HUES48 (cell line): Measurements from ENCODE around the gene DYRK3.

Experiments used
- H3K27ac ChIP-seq: one replicate; pipeline ENCODE4 v1.7.0; 2013; ENCODE audit warnings: low read depth, low read length, inconsistent platforms
- H3K27me3 ChIP-seq: 2 replicates; pipeline ENCODE4 v1.6.1; 2013; ENCODE audit warnings: mild to moderate bottlenecking, low read length; ENCODE audit not compliant: control insufficient read depth, insufficient read depth
- H3K36me3 ChIP-seq: 2 replicates; pipeline ENCODE4 v1.6.1; 2013; ENCODE audit warnings: low read length; ENCODE audit not compliant: control insufficient read depth, insufficient read depth
- H3K4me1 ChIP-seq: 2 replicates; pipeline ENCODE4 v1.6.1; 2013; ENCODE audit warnings: mild to moderate bottlenecking, low read length; ENCODE audit not compliant: control insufficient read depth, insufficient read depth
- H3K4me3 ChIP-seq: 2 replicates; pipeline ENCODE4 v1.5.1; 2013; ENCODE audit warnings: mild to moderate bottlenecking, low read depth, low read length
- H3K9ac ChIP-seq: 2 replicates; pipeline ENCODE4 v1.6.1; 2013; ENCODE audit warnings: mild to moderate bottlenecking, low read depth, low read length, moderate library complexity
- H3K9me3 ChIP-seq: 2 replicates; pipeline ENCODE4 v1.6.1; 2013; ENCODE audit warnings: low read length; ENCODE audit not compliant: control insufficient read depth, insufficient read depth

The DYRK3 gene

DNA sequence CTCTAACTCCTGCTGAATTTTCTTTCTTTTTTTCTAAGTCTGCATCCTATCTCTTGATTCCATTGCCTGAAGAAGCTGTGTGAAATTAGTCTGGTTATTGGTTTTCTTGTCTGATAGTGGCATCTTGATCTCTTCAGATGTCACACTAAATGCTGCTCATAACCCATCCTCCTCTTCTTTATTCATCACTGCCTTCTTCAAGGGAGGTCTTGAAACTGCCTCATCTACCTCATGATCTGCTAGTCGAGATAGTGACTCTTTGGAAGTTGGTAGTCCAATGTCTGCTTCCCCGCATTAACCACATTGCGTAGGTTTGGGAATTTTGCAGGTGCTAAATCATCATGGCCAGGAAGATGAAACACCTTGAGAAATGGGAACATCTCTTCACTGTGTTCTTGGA, 15.7 kb downstream of the DYRK3 start:
- H3K36me3 ChIP-seq: peaks cover 10% of the 10 kb centered on the region

GRCh38 chr1:206651958-206652890, 16.9 kb downstream of the DYRK3 start:
- no peak overlapping the region for H3K27ac ChIP-seq
- H3K27me3 ChIP-seq: peaks cover 5% of the 10 kb centered on the region
- H3K4me3 ChIP-seq: no peak overlapping the region
- peaks cover 10% of the 10 kb centered on the region for H3K36me3 ChIP-seq
- H3K4me1 ChIP-seq: no peaks in the 10 kb centered on the region
- no peaks in the 10 kb centered on the region for H3K9me3 ChIP-seq
- no peak overlapping the region for H3K9ac ChIP-seq

More for the DNA sequence above, 15.7 kb downstream of the DYRK3 start:
- Histone ChIP-seq H3K9me3 (no peaks in the 10 kb centered on the region), H3K9ac (no peak overlapping the region), H3K27ac (no peak overlapping the region), H3K27me3 (no peaks in the 10 kb centered on the region), H3K4me3 (no peak overlapping the region), H3K4me1 (peaks cover 7% of the 10 kb centered on the region; the same call in 1 of the 2 replicates)

- H3K4me1 ChIP-seq: peaks cover 12% of the 10 kb centered on the region
- H3K9ac ChIP-seq: no peak overlapping the region
- H3K27ac ChIP-seq: no peak overlapping the region
- H3K4me3 ChIP-seq: no peak overlapping the region
- peaks cover 18% of the 10 kb centered on the region for H3K27me3 ChIP-seq
- no peaks in the 10 kb centered on the region for H3K36me3 ChIP-seq
- H3K9me3 ChIP-seq: no peaks in the 10 kb centered on the region
Observed at GRCh38 chr1:206653715-206654459, 18.6 kb downstream of the DYRK3 start.

GRCh38 chr1:206654828-206655227, 19.5 kb downstream of the DYRK3 start:
- no peak overlapping the region for H3K9ac ChIP-seq
- peaks cover 12% of the 10 kb centered on the region for H3K4me1 ChIP-seq
- H3K27ac ChIP-seq: no peak overlapping the region
- H3K27me3 ChIP-seq: peaks cover 19% of the 10 kb centered on the region
- no peak overlapping the region for H3K4me3 ChIP-seq
- no peaks in the 10 kb centered on the region for H3K36me3 ChIP-seq
- no peaks in the 10 kb centered on the region for H3K9me3 ChIP-seq

DNA sequence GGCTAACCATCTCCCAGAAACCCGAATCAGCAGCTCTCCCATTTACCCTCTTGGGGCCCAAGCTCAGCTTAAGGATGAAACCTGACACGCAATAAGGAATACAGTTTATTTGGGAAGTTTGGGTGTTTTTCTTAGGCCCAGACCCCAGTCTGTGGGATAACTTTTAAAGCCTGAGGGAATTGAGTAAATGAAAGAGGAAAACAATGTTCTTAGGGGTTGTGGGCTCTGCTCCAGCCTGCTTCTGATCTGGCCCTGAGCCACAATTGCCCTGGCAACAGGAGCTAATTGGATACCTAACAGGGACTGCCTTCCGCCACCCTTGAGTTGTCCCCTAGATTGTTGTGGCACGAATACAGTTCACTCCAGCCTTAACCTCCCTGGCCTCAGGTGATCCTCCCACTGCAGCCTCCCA, 20.1 kb downstream of the DYRK3 start:
- Histone ChIP-seq H3K4me3 (no peak overlapping the region), H3K36me3 (no peaks in the 10 kb centered on the region), H3K27ac (no peak overlapping the region), H3K4me1 (peaks cover 12% of the 10 kb centered on the region), H3K27me3 (peaks cover 19% of the 10 kb centered on the region), H3K9ac (no peak overlapping the region), H3K9me3 (no peaks in the 10 kb centered on the region)

- H3K36me3 ChIP-seq: no peaks in the 10 kb centered on the region
- no peaks in the 10 kb centered on the region for H3K9me3 ChIP-seq
- no peak overlapping the region for H3K4me3 ChIP-seq
- peaks cover 19% of the 10 kb centered on the region for H3K27me3 ChIP-seq
- no peak overlapping the region for H3K27ac ChIP-seq
- no peak overlapping the region for H3K9ac ChIP-seq
- H3K4me1 ChIP-seq: peaks cover 12% of the 10 kb centered on the region
Observed at GRCh38 chr1:206656936-206657335, 21.6 kb downstream of the DYRK3 start.

DNA sequence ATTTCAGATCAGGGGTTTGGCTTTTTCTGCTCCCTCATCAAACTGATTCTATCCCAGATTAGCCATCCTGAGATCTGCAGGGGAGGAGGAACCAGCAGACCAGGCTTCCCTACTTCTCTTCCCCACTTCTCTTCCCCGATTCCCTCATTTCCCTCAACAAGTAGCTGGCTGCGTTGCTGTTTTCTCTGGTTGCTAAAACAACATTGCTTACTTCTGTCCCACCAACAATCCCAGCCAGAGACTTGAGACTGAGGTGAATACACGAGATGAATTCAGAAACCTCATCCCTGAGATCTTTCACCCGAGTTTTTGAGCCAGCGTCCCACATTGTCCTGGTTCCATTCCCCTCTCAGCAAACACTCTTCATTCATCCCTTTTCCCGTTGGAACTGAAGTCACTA, 22.4 kb downstream of the DYRK3 start:
- Histone ChIP-seq H3K4me3 (peak overlapping the region; percentile 56), H3K27me3 (peaks cover 27% of the 10 kb centered on the region), H3K36me3 (no peaks in the 10 kb centered on the region), H3K9me3 (no peaks in the 10 kb centered on the region), H3K9ac (no peak overlapping the region), H3K27ac (no peak overlapping the region), H3K4me1 (peaks cover 12% of the 10 kb centered on the region)

GRCh38 chr1:206658264-206658980, 23.1 kb downstream of the DYRK3 start:
- peak overlapping the region; percentile 56 for H3K4me3 ChIP-seq

DNA sequence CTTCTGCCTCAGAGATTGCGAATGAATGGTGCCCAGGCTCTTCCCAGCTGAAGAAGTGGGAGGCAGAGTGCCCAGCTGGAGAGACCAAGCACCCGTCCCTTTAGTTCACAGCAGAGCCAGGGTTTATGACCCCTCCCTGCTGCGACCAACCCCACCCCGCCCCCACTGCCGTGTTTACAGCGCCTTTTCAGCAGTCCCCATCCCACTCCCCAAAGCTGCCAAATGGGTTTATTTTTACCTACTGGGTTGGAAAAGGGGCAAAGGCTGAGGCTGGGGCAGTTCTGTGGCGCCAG, 23.6 kb downstream of the DYRK3 start:
- Histone ChIP-seq H3K4me1 (peaks cover 12% of the 10 kb centered on the region), H3K27me3 (peaks cover 38% of the 10 kb centered on the region), H3K36me3 (no peaks in the 10 kb centered on the region), H3K27ac (no peak overlapping the region), H3K4me3 (peak overlapping the region; percentile 56; the same call in 1 of the 2 replicates), H3K9ac (no peak overlapping the region), H3K9me3 (no peaks in the 10 kb centered on the region)

More at GRCh38 chr1:206658264-206658980, 23.1 kb downstream of the DYRK3 start:
- peaks cover 12% of the 10 kb centered on the region for H3K4me1 ChIP-seq
- H3K9ac ChIP-seq: no peak overlapping the region
- peaks cover 33% of the 10 kb centered on the region for H3K27me3 ChIP-seq
- H3K27ac ChIP-seq: no peak overlapping the region
- no peaks in the 10 kb centered on the region for H3K36me3 ChIP-seq
- H3K9me3 ChIP-seq: no peaks in the 10 kb centered on the region

DNA sequence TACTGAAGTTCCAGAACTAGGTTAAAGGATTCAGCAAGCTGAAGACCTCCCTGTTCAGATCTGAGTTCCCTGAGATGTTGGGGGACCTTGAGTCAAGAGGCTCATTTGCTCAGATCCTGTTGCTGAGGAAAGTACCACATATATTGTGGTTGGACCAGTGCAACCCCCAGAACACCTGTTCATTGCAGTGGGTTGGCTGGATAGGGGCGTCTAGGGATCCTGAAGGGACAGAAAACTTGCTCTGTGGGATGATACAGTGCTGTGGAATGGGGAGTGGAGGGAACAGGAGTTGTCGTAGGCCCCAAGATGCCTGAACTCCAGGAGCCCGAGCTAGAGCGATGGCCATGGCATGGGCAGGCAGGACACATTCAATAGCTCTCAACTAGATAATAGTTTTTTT, 24.8 kb downstream of the DYRK3 start:
- peaks cover 47% of the 10 kb centered on the region for H3K27me3 ChIP-seq
- H3K4me1 ChIP-seq: peaks cover 12% of the 10 kb centered on the region
- H3K36me3 ChIP-seq: no peaks in the 10 kb centered on the region
- H3K9ac ChIP-seq: no peak overlapping the region
- no peaks in the 10 kb centered on the region for H3K9me3 ChIP-seq
- H3K27ac ChIP-seq: no peak overlapping the region
- H3K4me3 ChIP-seq: no peak overlapping the region
